RCC 7860 (cell line): ENCODE results near the gene CDSN.
A peak's percentile ranks its signal among the peaks of the same experiment; 100 is the strongest.

ENCODE experiments used
- DNase-seq: peaks from one replicate; pipeline ENCODE4 v3.0.0-alpha.2; 2015; ENCODE audit warnings: low spot score
- FAIRE-seq: peaks from 2 replicates; lab custom pipeline; 2012; peaks lifted over from hg19 to GRCh38; lab: Jason Lieb, UNC

CDSN gene

DNA sequence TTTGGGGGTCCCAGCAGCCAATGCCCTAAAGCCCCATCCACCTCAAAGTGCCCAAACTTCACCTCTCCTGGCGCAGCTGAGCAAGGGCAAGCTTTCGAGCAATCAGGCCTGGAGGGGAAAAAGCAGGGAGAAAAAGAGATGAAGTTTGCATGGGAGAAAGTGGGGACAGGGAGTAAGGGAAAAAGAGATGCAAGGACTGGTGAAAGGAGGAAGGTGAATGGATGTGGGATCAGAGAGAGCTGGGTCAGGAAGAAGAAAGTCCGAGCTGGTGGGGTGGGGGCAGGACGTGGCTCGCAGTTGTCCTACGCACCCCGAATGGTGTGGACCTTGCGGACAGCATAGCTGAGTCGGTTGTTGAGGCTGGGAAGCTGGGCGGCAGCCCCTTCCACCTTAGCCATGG lies 25.1 kb upstream of the CDSN start:
- DNase-seq (no peak), FAIRE-seq (no peak)

DNA sequence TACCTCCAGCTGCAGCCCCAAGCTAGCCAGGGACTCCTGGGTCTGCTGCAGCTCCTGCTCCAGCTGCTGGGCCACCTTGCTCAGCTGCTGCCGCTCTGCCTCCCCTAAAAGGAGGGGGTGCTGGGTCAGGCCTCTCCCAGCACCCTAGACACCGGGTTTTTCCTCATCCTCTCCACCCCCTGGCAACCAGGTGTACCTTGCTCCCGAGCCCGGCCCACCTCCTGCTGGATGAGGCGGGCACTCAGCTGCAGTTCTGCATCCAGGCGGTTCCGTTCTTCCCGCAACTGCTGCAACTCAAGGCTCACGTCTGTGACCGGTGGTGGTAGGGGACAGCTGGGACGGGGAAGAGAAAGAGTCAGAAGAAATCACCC lies 24.7 kb upstream of the CDSN start:
- no peak for DNase-seq
- FAIRE-seq: no peak

DNA sequence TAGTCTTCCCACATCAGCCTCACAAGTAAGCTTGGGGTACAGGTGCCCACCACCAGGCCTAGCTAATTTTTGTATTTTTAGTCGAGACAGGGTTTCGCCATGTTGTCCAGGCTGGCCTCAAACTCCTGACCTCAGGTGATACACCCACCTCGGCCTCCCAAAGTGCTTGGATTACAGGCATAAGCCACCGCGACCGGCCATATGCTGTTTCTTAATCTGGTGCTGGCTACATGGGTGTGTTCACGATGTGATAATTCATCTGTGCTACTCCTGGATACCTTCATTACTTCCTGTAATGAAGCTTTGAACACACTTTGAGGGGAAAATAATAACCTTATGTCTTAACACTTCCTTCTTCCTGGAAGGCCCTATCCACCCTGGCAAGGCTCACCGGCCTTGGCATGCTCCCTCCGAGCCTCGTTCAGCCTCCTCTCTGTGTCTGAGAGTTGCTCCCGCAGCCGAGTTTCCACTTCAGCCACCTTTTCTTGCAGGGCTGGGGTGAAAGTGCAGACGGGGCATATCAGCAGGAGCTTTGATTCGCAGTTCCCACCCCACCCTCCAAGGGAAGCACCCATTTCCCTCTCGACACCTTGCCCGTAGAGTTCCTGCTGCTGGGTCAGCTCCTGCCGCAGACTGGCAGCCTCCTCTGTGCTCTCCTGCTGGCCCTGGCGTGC lies 24.2 kb upstream of the CDSN start:
- FAIRE-seq: no peak
- no peak for DNase-seq

DNA sequence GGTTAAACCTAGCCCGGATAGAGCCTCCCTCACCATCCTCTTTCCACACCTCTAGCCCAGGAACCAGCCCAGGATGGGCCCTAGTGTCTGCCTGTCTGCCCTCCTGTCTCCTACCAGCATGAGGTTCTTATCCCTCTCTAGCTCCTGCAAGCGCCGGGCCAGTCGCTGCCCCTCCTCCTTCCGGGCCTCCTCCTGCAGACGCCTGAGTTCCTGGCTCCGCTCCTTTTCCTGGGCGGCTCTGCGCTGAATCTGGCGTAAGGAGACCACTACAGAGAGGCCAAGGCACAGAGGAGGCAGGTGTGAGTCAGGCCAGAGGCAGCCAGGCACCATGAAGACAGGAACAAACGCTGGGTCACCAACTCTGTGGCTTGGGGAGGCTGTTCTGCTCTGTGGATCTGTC lies 22.9 kb upstream of the CDSN start:
- DNase-seq: peak; percentile 83
- FAIRE-seq: peak; percentile 63

DNA sequence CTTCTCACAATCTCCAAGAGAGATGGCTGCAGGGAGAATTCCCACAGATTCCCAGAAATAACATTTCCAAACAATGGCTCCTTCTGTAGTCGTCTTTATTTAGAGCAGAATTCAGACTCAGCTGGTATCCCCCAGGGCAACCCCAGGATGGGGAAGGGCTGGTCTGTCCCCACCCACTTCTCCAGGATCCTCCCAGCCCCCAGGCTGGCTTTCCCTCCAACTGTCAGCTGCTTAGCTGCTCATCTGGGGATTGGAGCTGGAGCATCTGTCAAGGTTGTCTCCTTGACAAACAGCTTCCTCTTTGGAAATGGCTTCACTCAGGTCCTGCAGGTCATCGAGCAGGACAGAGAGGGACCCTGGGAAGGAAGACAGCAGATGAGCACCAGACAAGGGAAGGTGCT lies 22.1 kb upstream of the CDSN start:
- DNase-seq (no peak), FAIRE-seq (no peak)

DNA sequence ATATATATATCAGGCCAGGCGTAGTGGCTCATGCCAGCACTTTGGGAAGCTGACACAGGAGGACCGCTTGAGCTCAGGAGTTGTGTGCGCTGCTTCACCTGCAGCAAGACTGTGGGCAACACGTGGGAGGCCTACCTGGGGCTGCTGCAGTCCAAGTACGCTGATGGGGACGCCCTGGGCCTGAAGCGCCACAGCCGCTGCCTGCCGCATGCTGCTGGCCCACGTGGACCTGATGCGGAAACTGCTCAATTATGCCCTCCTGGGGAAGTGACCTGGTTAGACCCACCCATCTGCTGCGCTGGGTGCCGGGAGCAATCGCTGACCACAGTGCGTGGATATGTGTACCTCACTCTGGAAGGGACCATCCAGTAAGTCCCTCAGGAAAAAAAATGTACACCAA lies 20.4 kb upstream of the CDSN start:
- no peak for FAIRE-seq
- no peak for DNase-seq

DNA sequence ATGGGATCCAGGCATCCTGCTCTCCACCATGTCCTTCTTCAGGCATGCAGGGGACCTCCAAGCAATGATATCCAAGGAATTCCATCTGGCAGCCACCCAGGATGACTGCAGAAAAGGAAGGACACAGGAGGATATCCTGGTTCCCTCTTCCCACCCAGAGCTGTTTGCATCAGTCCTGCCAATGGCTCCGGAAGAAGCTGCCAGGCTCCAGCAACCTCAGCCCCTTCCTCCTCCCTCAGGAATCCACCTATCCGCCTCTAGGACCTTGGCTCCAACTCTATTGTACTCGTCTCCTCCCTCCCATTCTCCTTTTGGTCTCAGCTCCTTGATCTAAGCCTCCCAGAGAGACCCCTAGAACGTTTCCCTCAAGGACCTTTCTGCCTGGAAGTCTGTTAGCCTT lies 19.4 kb upstream of the CDSN start:
- DNase-seq (peak; percentile 72), FAIRE-seq (no peak)

DNA sequence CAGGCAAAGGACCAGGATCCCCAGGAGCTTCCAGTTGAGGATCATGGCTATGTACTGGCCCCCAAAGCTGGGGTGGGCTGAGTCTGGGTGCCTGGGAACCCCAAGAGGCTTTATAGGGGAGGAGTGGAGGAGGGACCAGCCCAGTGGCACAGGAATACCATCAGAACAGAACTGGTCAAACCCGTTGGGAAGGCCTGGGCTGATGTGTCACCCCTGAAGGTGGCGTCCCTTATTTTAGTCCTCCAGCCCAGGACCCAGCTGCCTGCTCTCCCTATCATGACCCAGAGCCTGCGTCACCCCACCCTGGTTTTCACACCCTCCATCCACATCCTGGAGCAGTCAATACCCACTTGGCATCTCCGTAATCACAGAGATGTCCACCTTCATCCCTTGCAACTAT lies 18.7 kb upstream of the CDSN start, which contains the start of gene PSORS1C2:
PSORS1C2 (minus strand) TSS at position 85 of the 400 bp plus-strand sequence; CDS start at position 45, 40 bp downstream.
- DNase-seq (no peak), FAIRE-seq (no peak)

DNA sequence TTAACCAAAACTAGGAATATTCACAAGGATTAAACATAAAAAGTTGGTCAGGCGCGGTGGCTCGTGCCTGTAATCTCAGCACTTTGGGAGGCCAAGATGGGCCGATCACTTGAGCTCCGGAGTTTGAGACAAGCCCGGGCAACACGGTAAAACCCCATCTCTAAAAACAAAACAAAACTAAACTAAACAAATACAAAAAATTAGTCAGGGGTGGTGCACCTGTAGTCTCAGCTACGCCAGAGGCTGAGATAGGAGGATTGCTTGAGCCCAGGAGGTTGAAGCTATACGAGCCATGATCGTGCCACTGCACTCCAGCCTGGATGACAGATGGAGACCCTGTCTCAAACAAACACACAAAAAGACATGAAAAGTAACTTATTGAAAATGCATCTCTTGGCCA lies 15.5 kb upstream of the CDSN start:
- FAIRE-seq (no peak), DNase-seq (no peak)

DNA sequence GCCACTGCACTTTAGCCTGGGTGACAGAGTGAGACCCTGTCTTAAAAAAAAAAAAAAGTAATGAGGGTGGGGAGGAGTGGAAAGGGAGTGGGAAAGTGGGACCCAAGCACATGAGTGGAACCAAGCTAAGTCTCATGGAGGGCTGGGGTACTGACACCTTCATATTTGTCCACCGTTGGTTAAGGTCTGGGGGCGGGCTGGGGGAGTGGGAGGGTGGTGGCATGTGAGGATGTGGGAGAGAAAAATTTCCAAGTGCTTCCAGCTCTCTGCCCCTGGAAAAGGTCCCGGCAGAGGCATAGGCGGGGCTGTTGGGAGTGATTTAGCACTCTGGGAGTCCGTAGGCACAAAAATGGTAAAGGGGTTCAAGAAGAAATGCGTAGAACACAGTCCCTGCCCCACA lies 12.6 kb upstream of the CDSN start:
- FAIRE-seq (no peak), DNase-seq (no peak)

DNA sequence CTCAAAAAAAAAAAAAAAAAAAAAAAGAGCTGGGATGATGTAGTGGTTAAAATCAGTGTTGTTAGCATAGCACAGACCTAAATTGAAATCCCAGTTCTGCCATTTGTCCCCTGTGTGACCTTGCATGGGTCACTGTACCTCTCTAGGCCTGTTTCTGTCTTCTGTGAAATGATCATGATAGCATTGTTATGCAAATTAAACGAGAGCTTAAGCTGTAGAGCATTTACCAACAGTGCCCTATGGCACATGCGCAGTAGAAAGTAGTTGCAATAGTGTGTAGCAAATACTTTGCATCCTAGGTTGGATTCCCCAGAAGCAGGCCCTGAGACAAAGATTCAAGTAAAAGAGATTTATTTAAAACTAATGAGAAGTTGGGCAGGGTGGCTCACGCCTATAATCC lies 11.3 kb upstream of the CDSN start:
- DNase-seq: no peak

DNA sequence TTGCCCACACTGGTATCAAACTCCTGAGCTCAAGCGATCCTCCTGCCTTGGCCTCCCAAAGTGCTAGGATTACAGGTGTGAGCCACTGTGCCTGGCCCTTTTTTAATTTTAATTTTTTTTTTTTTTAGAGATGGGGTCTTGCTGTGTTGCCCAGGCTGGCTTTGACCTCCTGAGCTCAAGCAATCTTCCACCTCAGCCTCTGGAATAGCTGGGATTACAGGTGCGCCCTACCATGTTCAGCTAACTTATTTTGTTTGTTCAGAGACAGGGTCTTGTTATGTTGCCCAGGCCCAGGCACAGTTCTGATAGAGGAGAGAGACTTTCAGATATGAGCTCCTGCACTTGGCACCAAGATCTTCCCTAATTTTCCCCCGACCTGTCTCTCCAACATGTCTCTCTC lies 10.5 kb upstream of the CDSN start:
- no peak for FAIRE-seq

More for the DNA sequence above, 11.3 kb upstream of the CDSN start:
- FAIRE-seq: no peak

DNA sequence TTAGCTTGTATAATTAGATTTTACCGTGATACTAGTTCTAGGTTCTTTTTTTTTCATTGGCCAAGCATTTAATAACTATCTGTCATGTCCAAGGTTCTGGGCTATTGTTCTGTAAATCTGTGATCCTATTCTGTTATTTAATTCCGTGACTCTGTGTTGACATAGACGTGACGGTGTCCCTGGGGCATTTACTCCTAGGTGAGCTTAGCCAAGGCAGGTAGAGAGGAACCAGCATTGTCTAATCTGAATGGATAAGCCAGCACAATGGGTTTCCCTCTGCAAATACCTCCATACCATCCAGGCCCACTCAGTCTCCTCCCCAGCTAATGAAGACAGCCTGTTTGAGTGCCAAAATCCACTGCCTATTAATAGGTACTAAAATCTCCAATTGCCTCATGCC lies 8.9 kb upstream of the CDSN start:
- FAIRE-seq (no peak), DNase-seq (no peak)

More for the DNA sequence above, 10.5 kb upstream of the CDSN start:
- DNase-seq: no peak

DNA sequence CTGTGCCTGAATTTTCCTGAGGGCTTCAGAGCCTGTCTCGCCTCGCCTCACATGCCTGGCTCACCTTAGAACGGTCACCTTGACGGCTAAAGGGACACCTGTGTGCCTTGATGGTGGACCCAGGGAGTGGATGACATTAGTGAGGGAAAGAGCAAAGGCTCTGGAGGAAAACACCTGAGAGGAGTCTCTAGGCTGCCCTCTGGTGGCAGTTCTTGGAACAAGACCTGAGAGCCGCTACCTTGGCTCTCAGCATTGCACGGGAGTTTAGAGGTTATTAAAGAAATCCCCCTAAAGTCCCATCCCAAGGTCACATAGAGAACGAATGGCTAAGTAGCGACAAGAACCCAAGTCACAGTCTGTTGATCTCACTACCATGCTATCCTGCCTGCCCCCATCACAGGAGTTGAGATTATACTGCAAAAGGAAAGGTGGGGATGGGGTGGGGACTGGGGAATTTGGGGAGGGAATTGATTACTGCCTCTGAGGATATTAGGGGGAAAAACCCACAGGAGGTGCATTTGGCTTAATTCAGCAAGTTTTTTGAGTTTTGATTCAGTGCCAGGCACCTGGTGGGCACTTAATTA lies 7.9 kb upstream of the CDSN start:
- FAIRE-seq (no peak), DNase-seq (peak; percentile 11)

DNA sequence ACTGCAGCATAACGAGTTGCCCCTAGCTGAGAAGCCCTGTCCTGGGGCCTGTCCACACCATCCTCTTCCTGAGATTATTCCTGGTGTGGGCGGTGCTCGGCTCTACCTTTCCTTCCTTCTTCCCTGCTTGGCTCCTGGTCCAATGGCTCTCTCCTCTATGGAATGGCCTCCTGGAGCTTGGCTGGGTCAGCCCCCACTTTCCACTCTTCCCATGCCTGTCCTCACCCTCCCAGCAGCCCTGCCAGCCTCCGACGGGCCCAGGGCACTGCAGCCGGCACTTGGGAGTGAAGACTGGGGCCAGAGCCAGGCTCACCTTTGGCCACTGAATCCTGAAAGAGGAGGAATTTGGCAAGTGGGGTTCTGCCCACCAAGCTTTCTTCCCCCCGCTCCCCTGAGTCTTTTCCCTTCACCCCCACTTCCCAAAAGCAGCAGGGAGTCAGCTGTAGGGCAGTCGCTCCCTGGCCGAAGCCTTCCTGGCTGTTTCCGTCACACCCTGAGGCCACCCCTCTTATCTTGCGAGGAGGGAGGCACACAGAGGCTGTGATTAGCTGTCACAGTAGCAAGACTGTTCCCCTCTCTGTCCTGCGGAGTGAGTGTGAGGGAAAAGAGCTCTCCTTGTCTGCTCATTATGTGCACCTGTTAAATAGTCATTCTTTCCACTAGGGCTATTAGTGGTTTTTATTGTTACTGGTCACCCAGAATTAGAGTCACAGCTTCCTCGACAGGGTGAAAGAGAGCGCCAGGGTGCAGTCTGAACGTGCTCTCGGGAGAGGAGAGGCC lies 6.3 kb upstream of the CDSN start:
- FAIRE-seq: no peak

DNA sequence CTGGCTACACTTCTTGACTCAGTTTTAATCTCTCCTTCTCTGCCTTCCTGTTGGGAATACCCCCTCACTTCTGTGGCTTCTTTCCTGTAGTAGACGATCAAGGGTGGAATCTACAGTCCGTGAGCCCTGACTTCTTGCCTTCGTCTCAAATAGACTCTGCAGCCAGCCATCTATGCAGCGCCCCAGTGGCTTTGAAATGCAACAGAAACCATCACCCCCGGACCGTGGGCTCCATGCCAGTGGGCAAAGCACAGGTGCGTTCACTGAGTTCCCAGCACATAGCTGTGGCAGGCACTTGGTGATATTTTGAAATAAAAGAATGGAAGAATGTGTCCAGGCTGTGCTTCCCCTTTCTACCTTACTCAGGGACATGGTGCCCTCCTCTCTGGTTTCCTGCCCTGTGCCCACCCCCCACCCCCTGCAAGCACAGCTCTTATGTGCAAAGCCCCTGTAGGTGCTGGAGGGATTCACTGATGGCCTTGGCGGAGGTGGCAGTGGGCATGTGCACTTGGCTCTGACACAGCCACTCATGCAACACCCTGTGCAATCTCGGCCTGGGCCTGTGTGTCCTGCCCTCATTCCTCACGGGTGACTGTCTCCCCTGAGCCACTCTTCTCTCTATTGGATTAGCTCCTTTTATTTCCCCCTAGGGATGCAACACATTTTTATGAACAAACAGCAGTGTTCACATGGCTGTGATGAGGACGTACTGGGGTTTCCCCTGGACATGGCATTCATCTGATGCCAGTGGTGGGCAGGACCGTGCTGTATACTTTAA lies 5.5 kb upstream of the CDSN start:
- FAIRE-seq (no peak), DNase-seq (peak; percentile 34)

More for the DNA sequence above, 6.3 kb upstream of the CDSN start:
- no peak for DNase-seq

DNA sequence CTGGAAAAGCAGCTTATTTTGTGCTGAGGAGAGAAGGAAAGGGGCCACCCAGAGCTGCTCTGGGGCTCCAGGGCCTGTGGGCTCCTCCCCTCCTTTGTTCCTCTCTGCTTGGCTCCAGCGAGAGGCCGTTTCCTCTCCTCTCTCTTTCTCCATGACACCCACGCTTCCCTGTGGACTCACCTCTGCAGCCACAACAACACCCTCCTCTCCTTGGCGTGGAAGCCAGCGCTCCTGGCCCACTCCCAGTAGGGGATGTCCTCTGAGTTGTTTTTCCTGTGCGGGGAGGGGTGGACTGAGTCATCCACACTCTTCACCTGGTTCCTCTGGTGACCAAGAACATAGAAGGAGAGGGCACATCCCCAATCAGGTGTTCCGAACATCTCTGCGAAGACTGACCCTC lies 4.9 kb upstream of the CDSN start:
- DNase-seq (peak; percentile 40), FAIRE-seq (no peak)

DNA sequence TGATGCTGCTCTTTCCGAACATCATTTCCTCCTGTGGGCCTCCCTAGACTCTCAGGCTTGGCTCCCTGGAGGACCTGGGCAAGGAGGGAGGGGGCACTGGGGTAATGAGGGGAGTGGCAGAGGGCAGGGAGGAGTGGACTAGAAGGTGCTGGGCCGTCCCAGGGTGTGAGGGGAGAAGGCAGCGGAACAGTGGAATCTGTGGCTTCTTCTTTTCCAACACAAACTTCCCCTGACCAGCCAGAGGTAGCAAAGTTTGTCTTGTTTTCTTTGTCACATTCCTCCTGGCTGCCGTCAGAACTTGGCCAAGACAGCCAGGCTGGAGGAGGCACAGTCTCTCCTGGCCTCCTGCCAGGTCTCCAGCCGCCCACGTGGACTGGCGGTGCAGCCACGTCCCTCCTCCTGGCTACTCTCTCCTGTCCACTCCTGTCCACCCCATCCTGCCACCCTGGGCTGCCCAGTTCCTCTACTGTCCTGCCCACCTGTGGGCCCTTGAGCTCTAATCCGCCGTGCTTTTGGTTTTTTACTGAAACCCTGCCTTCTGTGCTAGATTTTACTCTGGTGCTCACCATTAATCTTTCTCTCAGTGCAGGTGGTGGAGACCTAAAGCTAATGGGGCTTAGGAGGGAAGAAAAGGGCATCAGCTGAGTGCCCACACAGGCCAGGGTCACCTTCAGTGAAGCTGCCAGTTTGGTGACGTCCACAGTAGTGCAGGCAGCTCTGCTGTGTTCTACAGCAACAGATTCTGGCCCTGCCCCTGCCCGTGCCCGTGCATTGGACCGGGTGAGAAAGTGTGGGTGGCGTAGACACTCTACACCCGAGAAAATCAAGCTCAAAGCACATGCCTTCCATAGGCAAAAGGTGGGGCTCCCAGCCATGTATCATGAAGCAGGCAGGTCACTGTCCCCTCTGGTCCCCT lies 2.8 kb upstream of the CDSN start:
- peak; percentile 94 for DNase-seq
- FAIRE-seq: peak; percentile 88

DNA sequence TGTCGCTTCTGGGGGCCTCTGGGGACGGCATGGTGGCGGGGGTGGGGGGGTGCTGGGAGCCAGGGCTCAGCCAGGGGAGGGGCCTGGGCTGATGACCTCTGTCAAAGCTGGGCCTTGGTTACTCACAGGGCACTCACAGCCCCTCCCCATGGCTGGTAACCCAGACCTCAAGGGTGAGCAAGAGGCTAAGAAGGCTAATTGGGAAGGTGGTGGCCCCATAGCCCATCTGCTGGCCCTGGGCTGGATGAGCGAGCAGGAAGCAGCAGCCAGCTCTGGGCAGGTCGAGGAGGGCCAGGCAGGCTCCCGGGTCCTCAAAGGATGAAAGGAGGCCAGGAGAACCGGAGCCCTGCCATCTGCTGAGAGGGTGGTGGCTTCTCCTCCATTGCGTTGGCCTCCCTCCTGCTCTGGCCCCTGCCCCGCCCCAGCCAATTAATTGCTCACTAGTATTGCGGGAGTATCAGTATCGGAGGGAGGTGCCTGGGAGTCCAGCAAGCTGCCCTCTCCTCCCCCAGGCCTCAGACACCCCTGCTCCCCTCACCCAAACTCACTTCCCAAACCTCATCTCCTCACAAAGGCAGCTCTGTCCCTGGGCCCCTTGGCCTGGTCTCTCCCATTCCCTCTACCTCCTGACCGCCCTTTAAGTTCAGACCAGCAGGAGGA lies 1.0 kb upstream of the CDSN start:
- DNase-seq (no peak), FAIRE-seq (no peak)

DNA sequence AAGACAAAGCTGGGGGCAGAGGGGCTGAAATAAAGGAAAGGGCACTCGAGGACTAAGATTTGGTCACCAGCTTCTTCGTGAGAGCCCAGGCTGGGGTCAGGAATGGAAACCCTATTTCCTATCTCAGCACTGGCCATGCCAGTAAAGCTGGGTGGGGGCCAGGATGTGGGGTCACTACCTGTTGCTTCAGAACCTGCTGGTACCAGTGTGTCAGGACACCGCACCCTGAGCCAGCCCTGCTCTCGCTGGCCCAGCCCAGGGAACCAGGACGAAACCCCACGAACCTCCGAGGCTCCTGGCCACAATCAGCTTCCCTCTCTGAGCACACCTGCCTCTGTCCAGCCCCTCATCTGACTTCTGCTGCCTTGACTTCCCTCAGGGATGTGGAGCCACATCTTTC lies 2.1 kb downstream of the CDSN start:
- FAIRE-seq (no peak), DNase-seq (no peak)
